K562 (cell line): ENCODE measurements around the gene OR51B2. TPM values are rescaled to one million over a fixed set of nuclear protein-coding genes. Genes with fewer than 3 reads are reported as not detected.

Experiments
- ATAC-seq: fragments of 200-7000 bp; cut with Tn5 transposase; 3 replicates; pipeline ENCODE4 v1.9.1; 2020; ENCODE audit warnings: moderate library complexity
- BruUV-seq: library from RNA; stranded (reverse); fragments of 400-500 nt; replicated peaks from 2 replicates; lab custom pipeline; 2021; lab: Mats Ljungman, UMichigan
- CTCF ChIA-PET: fragments of 300-600 bp; formaldehyde crosslinking; extraction: SDS; loops from one replicate; lab custom pipeline; 2021; ENCODE audit warnings: low intra/inter-chr PET ratio; lab: Yijun Ruan, JAX
- POLR2A ChIA-PET: fragments of 300-600, 350-650 bp; sonication (Branson Sonifier 250); formaldehyde crosslinking; extraction: SDS; loops from one replicate; lab custom pipeline; 2021; ENCODE audit warnings: antibody characterized with exemption, inconsistent platforms; lab: Yijun Ruan, JAX
- DNase-seq, 4 experiments: peaks; one replicate each; pipeline versions ENCODE4 v3.0.0 to v3.0.0-alpha.2; 2011 to 2018; ENCODE audit warnings: low spot score in 3 of 4, mixed read lengths in 3 of 4; ENCODE audit errors: extremely low read depth in 1 of 4
- FAIRE-seq: peaks from 2 replicates; lab custom pipeline; 2011; peaks lifted over from hg19 to GRCh38; lab: Jason Lieb, UNC
- H2AFZ ChIP-seq: 2 replicates; pipeline ENCODE4 v1.6.0; 2011; ENCODE audit warnings: low read depth, low read length, control low read depth, inconsistent platforms
- H3K27ac ChIP-seq: fragments of 200-600 bp; 3 replicates; pipeline ENCODE4 v1.8.0; 2011; ENCODE audit warnings: low read depth, mild to moderate bottlenecking, control low read depth, inconsistent platforms, low read length, moderate library complexity, mixed read lengths; ENCODE audit errors: extremely low read depth
- H3K27me3 ChIP-seq, 2 experiments: fragments of 300-600 bp in 1 of 2; 2 replicates in 1 of 2; 3 replicates in 1 of 2; pipeline versions ENCODE4 v1.6.0 to v1.8.0; 2011; ENCODE audit warnings: inconsistent platforms in 2 of 2, low read length in 2 of 2, mild to moderate bottlenecking in 1 of 2, mixed read lengths in 1 of 2, moderate library complexity in 1 of 2; ENCODE audit not compliant: control insufficient read depth in 2 of 2, insufficient read depth in 2 of 2
- H3K36me3 ChIP-seq: fragments of 300-600 bp; 3 replicates; pipeline ENCODE4 v1.8.0; 2011; ENCODE audit warnings: mild to moderate bottlenecking, low read length, inconsistent platforms; ENCODE audit not compliant: control insufficient read depth, insufficient read depth
- H3K4me1 ChIP-seq, 2 experiments: fragments of 200-600 bp in 1 of 2; replicated peaks in 1 of 2; 2 replicates in 1 of 2; 3 replicates in 1 of 2; pipeline versions ENCODE4 v1.5.1 to v1.8.0; 2011; ENCODE audit warnings: inconsistent platforms in 2 of 2, low read length in 2 of 2, mild to moderate bottlenecking in 1 of 2, mixed read lengths in 1 of 2, moderate library complexity in 1 of 2; ENCODE audit not compliant: control insufficient read depth in 2 of 2, insufficient read depth in 2 of 2
- H3K4me2 ChIP-seq: 2 replicates; pipeline ENCODE4 v1.6.1; 2011; ENCODE audit warnings: low read length, control low read depth, inconsistent platforms, mixed read lengths; ENCODE audit not compliant: insufficient read depth
- H3K4me3 ChIP-seq: fragments of 200-600 bp; sonication (generic), shearing (Covaris generic); 2 replicates; pipeline ENCODE4 v1.5.1; 2016; ENCODE audit warnings: control low read depth, inconsistent platforms
- H3K79me2 ChIP-seq: fragments of 200-600 bp; 3 replicates; pipeline ENCODE4 v1.8.0; 2011; ENCODE audit warnings: low read length, inconsistent platforms; ENCODE audit not compliant: control insufficient read depth, insufficient read depth
- H3K9ac ChIP-seq, 2 experiments: 2 replicates each; pipeline versions ENCODE4 v1.6.0 to v1.6.1; 2011; ENCODE audit warnings: low read depth in 2 of 2, low read length in 2 of 2, control low read depth in 1 of 2, inconsistent platforms in 1 of 2, mild to moderate bottlenecking in 1 of 2, mixed read lengths in 1 of 2; ENCODE audit not compliant: insufficient read depth in 1 of 2
- H3K9me1 ChIP-seq: one replicate; pipeline ENCODE4 v1.6.0; 2011; ENCODE audit warnings: inconsistent platforms, mild to moderate bottlenecking, low read length, moderate library complexity; ENCODE audit not compliant: control insufficient read depth, insufficient read depth
- H3K9me3 ChIP-seq: replicated peaks from 2 replicates; pipeline ENCODE4 v1.5.1; 2011; ENCODE audit warnings: low read depth, low read length, inconsistent platforms; ENCODE audit not compliant: control insufficient read depth, insufficient read depth
- H4K20me1 ChIP-seq: replicated peaks from 2 replicates; pipeline ENCODE4 v1.6.1; 2011; ENCODE audit warnings: low read length, inconsistent platforms, mixed read lengths; ENCODE audit not compliant: control insufficient read depth, insufficient read depth
- ATF1 ChIP-seq, 2 experiments: fragments of 450-650 bp in 1 of 2; IDR thresholded peaks; 2 replicates each; pipeline ENCODE4 v1.6.1; 2016; ENCODE audit warnings: missing compliant biosample characterization in 1 of 2, missing genetic modification characterization in 1 of 2
- FIP1L1 ChIP-seq: fragments of 200-400 bp; formaldehyde crosslinking; IDR thresholded peaks from 2 replicates; pipeline ENCODE4 v1.6.1; 2018; ENCODE audit warnings: mild to moderate bottlenecking, low read depth, low read length; ENCODE audit not compliant: poor library complexity, severe bottlenecking
- HMGXB4 ChIP-seq: sonication (generic); formaldehyde crosslinking; IDR thresholded peaks from 2 replicates; pipeline ENCODE4 v1.8.1; 2023; ENCODE audit warnings: mild to moderate bottlenecking, missing genetic modification reagents
- KLF1 ChIP-seq: fragments of 450-650 bp; IDR thresholded peaks from 2 replicates; pipeline ENCODE4 v1.6.1; 2016; ENCODE audit warnings: missing genetic modification characterization, missing compliant biosample characterization
- SMARCE1 ChIP-seq: fragments of 450-650 bp; IDR thresholded peaks from 2 replicates; pipeline ENCODE4 v1.7.1; 2016; ENCODE audit warnings: mild to moderate bottlenecking
- WGBS: fragments of 100-300 bp; shearing (Covaris generic); methylation state at CpG from one replicate; pipeline ENCODE4 v1.1.6; 2016; ENCODE audit warnings: low coverage, mixed read lengths; ENCODE audit not compliant: insufficient coverage; ENCODE audit errors: missing lambda C conversion rate; 5-methylcytosine and 5-hydroxymethylcytosine counted together
- in situ Hi-C: fragments of 300-500 bp; cut with MboI; formaldehyde crosslinking; loops from 4 replicates; pipeline ENCODE4 v1.15.0; 2018; ENCODE audit warnings: inconsistent platforms, mixed read lengths
- intact Hi-C: fragments of 100-400 bp; cut with micrococcal nuclease; formaldehyde crosslinking; loops from 2 replicates; pipeline ENCODE4 v1.14.2; 2022
- polyA plus RNA-seq, 8 experiments: library from polyadenylated mRNA; depleted of rRNA in 4 of 8; stranded (reverse) in 5 of 8; unstranded in 3 of 8; fragments of >200 nt; fragmentation: Nextera tagmentation in 2 of 8; fragmentation: Illumina TruSeq in 1 of 8; extraction: Ambion mirVana in 2 of 8; extraction: Trizol in 1 of 8; gene quantifications; 2 replicates each; pipeline versions ENCODE4 v1.2.1 to v1.2.3, GENCODE V29; 2011 to 2014; ENCODE audit warnings: inconsistent platforms in 1 of 8, missing spikeins in 1 of 8
- total RNA-seq, 7 experiments: library from RNA; depleted of rRNA in 6 of 7; stranded (reverse); fragments of >200 nt in 6 of 7; fragmentation: Illumina TruSeq in 2 of 7; extraction: Trizol in 2 of 7; gene quantifications; 2 replicates each; pipeline versions ENCODE4 v1.2.1 to v1.2.3, GENCODE V29; 2011 to 2021; ENCODE audit warnings: low replicate concordance in 1 of 7
- TF ChIP-seq, protein P1 (sequence below), 2 experiments: fragments of 450-650 bp in 1 of 2; sonication (generic) in 1 of 2; formaldehyde crosslinking in 1 of 2; IDR thresholded peaks; 2 replicates each; pipeline versions ENCODE4 v1.7.1 to v1.9.0; 2016 to 2022; ENCODE audit warnings: inconsistent platforms in 1 of 2, mild to moderate bottlenecking in 1 of 2, missing genetic modification reagents in 1 of 2
- TF ChIP-seq, protein P2 (sequence below), 3 experiments: IDR thresholded peaks in 2 of 3; conservative IDR thresholded peaks in 1 of 3; 2 replicates each; pipeline ENCODE4 v1.5.1; 2011 to 2012; ENCODE audit warnings: low read length in 3 of 3, mild to moderate bottlenecking in 3 of 3, control low read depth in 2 of 3, improper control_type of control experiment in 1 of 3, inconsistent platforms in 1 of 3, low read depth in 1 of 3, mixed read lengths in 1 of 3, moderate library complexity in 1 of 3; ENCODE audit not compliant: insufficient read depth in 2 of 3

OR51B2 gene
- total and polyA plus RNA-seq, 9 of the 15 experiments (the other 6 are each of a cell fraction or from before 2014, with no cell fraction given): 0.38 to 6.6 (median 4.0) TPM

DNA sequence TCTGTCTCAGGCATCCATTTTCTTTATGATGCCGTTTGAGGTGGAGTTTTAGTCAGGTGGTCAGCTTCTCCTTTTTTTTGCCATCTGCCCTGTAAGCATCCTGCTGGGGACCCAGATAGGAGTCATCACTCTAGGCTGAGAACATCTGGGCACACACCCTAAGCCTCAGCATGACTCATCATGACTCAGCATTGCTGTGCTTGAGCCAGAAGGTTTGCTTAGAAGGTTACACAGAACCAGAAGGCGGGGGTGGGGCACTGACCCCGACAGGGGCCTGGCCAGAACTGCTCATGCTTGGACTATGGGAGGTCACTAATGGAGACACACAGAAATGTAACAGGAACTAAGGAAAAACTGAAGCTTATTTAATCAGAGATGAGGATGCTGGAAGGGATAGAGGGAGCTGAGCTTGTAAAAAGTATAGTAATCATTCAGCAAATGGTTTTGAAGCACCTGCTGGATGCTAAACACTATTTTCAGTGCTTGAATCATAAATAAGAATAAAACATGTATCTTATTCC, 43.5 kb downstream of the OR51B2 start:
- BruUV-seq: no TSS peak
- ATAC-seq (peak; percentile 86), FAIRE-seq (peak; percentile 97), DNase-seq (peak; percentile 91 to 100 (median 94))
- ChIA-PET CTCF (no interaction called here), POLR2A (interaction anchor here (0.6 to 7.3 kb wide), 12 partner anchors 9 to 334 kb away, joined by 3 to 55 read pairs (median 4); partner anchors contain the start of genes HBE1 and HBG1)
- Histone ChIP-seq H3K27ac (peak overlapping the region; percentile 87), H3K79me2 (peaks cover 82% of the 10 kb centered on the region), H3K9me3 (no peaks in the 10 kb centered on the region), H3K27me3 (no peaks in the 10 kb centered on the region), H3K4me2 (peak overlapping the region; percentile 27; the same call in 1 of the 2 replicates), H3K4me3 (no peak overlapping the region), H3K36me3 (peaks cover 55% of the 10 kb centered on the region), H3K9me1 (no peaks in the 10 kb centered on the region), H3K9ac (peak overlapping the region in 1 of 2 experiments; percentile 7; a peak in 1 of 4 replicates), H3K4me1 (peaks cover 29 to 86% of the 10 kb centered on the region in 2 experiments), H2AFZ (no peak overlapping the region), H4K20me1 (no peaks in the 10 kb centered on the region)
- in situ Hi-C loops: no loop called here
- 0% methylated on average over 3 of the region's 3 CpGs for WGBS
- intact Hi-C loops: loop anchor here (10.0 kb wide), 2 partner anchors 224 to 314 kb away; partner anchors contain the start of genes TRIM6 and UBQLN3
- TF ChIP-seq SMARCE1: peak; percentile 99
- TF ChIP-seq HMGXB4 (CRISPR knock-in tag): no peak
- TF ChIP-seq, protein P1, sequence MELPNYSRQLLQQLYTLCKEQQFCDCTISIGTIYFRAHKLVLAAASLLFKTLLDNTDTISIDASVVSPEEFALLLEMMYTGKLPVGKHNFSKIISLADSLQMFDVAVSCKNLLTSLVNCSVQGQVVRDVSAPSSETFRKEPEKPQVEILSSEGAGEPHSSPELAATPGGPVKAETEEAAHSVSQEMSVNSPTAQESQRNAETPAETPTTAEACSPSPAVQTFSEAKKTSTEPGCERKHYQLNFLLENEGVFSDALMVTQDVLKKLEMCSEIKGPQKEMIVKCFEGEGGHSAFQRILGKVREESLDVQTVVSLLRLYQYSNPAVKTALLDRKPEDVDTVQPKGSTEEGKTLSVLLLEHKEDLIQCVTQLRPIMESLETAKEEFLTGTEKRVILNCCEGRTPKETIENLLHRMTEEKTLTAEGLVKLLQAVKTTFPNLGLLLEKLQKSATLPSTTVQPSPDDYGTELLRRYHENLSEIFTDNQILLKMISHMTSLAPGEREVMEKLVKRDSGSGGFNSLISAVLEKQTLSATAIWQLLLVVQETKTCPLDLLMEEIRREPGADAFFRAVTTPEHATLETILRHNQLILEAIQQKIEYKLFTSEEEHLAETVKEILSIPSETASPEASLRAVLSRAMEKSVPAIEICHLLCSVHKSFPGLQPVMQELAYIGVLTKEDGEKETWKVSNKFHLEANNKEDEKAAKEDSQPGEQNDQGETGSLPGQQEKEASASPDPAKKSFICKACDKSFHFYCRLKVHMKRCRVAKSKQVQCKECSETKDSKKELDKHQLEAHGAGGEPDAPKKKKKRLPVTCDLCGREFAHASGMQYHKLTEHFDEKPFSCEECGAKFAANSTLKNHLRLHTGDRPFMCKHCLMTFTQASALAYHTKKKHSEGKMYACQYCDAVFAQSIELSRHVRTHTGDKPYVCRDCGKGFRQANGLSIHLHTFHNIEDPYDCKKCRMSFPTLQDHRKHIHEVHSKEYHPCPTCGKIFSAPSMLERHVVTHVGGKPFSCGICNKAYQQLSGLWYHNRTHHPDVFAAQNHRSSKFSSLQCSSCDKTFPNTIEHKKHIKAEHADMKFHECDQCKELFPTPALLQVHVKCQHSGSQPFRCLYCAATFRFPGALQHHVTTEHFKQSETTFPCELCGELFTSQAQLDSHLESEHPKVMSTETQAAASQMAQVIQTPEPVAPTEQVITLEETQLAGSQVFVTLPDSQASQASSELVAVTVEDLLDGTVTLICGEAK (IDR thresholded peaks at IDR 0.05): no peak
- TF ChIP-seq, protein P1 (CRISPR knock-in tag; IDR thresholded peaks at IDR 0.05): no peak
- TF ChIP-seq, protein P2, sequence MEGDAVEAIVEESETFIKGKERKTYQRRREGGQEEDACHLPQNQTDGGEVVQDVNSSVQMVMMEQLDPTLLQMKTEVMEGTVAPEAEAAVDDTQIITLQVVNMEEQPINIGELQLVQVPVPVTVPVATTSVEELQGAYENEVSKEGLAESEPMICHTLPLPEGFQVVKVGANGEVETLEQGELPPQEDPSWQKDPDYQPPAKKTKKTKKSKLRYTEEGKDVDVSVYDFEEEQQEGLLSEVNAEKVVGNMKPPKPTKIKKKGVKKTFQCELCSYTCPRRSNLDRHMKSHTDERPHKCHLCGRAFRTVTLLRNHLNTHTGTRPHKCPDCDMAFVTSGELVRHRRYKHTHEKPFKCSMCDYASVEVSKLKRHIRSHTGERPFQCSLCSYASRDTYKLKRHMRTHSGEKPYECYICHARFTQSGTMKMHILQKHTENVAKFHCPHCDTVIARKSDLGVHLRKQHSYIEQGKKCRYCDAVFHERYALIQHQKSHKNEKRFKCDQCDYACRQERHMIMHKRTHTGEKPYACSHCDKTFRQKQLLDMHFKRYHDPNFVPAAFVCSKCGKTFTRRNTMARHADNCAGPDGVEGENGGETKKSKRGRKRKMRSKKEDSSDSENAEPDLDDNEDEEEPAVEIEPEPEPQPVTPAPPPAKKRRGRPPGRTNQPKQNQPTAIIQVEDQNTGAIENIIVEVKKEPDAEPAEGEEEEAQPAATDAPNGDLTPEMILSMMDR (IDR thresholded peaks at IDR 0.05 in 2 of 3, conservative IDR thresholded peaks at IDR 0.05 in 1 of 3; ENCODE audit: insufficient read depth in 2 of 3, low read depth in 1 of 3, low read length in 3 of 3): peak in 1 of 3 experiments; percentile 11; a peak in 1 of 6 replicates
- TF ChIP-seq KLF1 (tag): peak; percentile 93
- no peak for TF ChIP-seq ATF1 (CRISPR knock-in tag; IDR thresholded peaks at IDR 0.05)
- TF ChIP-seq ATF1 (tag; IDR thresholded peaks at IDR 0.05): peak; percentile 89
- no peak for TF ChIP-seq FIP1L1
